Upper lobe of left lung (tissue), 4 donors: Measurements from ENCODE around the gene DST.

Source experiments
- POLR2A ChIP-seq, 4 donors: fragments of 450-650 bp; IDR thresholded peaks; one replicate each; pipeline ENCODE4 v1.5.1; 2016 to 2017; ENCODE audit warnings: antibody characterized with exemption in 4 of 4, mild to moderate bottlenecking in 2 of 4
- TF ChIP-seq, protein P1 (sequence below), 6 experiments: fragments of 450-650 bp in 4 of 6; fragments of 200-600 bp in 2 of 6; sonication (generic) in 2 of 6; IDR thresholded peaks; one replicate each; pipeline ENCODE4 v1.5.1; 2016 to 2019; ENCODE audit warnings: antibody characterized with exemption in 6 of 6

DNA sequence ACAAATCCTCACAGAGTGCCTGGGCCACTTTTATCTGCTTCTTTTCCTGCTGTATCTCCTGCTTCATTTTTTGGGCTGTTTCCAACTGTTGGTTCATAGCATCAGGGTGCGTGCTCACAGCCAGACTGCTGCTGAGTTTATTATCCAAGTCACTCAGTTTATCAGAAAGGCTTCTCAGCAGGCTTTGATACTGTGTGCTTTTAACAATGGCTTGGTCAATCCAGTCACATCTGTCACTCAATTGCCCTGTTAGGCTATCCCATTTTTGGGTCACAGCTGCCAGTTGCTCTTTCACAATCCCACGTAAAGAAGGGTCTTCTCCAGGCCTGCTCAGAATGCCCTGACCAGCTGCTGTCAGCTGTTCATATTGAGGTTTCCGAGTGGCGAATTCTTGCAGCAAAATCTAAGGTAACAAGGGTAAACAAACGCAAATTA lies 87.2 kb downstream of the DST start:
- TF ChIP-seq, protein P1, sequence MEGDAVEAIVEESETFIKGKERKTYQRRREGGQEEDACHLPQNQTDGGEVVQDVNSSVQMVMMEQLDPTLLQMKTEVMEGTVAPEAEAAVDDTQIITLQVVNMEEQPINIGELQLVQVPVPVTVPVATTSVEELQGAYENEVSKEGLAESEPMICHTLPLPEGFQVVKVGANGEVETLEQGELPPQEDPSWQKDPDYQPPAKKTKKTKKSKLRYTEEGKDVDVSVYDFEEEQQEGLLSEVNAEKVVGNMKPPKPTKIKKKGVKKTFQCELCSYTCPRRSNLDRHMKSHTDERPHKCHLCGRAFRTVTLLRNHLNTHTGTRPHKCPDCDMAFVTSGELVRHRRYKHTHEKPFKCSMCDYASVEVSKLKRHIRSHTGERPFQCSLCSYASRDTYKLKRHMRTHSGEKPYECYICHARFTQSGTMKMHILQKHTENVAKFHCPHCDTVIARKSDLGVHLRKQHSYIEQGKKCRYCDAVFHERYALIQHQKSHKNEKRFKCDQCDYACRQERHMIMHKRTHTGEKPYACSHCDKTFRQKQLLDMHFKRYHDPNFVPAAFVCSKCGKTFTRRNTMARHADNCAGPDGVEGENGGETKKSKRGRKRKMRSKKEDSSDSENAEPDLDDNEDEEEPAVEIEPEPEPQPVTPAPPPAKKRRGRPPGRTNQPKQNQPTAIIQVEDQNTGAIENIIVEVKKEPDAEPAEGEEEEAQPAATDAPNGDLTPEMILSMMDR (IDR thresholded peaks at IDR 0.05): no peak
- TF ChIP-seq POLR2A (IDR thresholded peaks at IDR 0.05): no peak
